ENCODE measurements around the gene CKB. TPM values are rescaled to one million over a fixed set of nuclear protein-coding genes. Genes with fewer than 3 reads are reported as not detected.

The CKB gene
- polyA plus RNA-seq, 1 donor (not counting 4 experiments of a cell fraction or from before 2014, with no cell fraction given), result 10.0 TPM

- Histone ChIP-seq H3K9me1 (ENCODE audit: control insufficient read depth, extremely low read depth, insufficient read depth, low read length) (no peaks in the 10 kb centered on the region), H3K9me3 (ENCODE audit: control insufficient read depth, low read depth, low read length) (no peaks in the 10 kb centered on the region), H2AFZ (ENCODE audit: control insufficient read depth, low read length) (no peak overlapping the region), H3K27ac (ENCODE audit: control insufficient read depth, insufficient read depth, low read length) (no peak overlapping the region), H4K20me1 (ENCODE audit: control insufficient read depth, extremely low read depth, insufficient read depth, low read length) (peaks cover 6% of the 10 kb centered on the region), H3K4me2 (ENCODE audit: control insufficient read depth, extremely low read depth, insufficient read depth, low read depth, low read length) (no peak overlapping the region), H3K79me2 (ENCODE audit: control insufficient read depth, insufficient read depth, low read length) (peaks cover 16% of the 10 kb centered on the region), H3K4me1 (ENCODE audit: control insufficient read depth, extremely low read depth, insufficient read depth, low read length) (no peaks in the 10 kb centered on the region), H3K36me3 (ENCODE audit: control insufficient read depth in 2 of 2, extremely low read depth in 1 of 2, insufficient read depth in 2 of 2, low read length in 2 of 2) (peaks cover 57 to 67% of the 10 kb centered on the region in 2 experiments), H3K9ac (ENCODE audit: control insufficient read depth, extremely low read depth, insufficient read depth, low read length) (no peak overlapping the region), H3K27me3 (ENCODE audit: control insufficient read depth, extremely low read depth, insufficient read depth, low read length) (no peaks in the 10 kb centered on the region), H3K4me3 (ENCODE audit: control insufficient read depth in 2 of 3, extremely low read depth in 1 of 3, insufficient read depth in 2 of 3, low read depth in 1 of 3, low read length in 3 of 3) (no peak overlapping the region)
- FAIRE-seq (no peak), DNase-seq (ENCODE audit: low read depth, low spot score) (no peak)
- dilution Hi-C loops (cut with MboI; ENCODE audit: extremely low pct_ligation_motif_present, low sequenced_read_pairs), result no loop called here
- TF ChIP-seq EZH2 (IDR thresholded peaks at IDR 0.05; ENCODE audit: low read length), result no peak
- peak in 1 of 3 experiments; percentile 39 for TF ChIP-seq CTCF (optimal IDR thresholded peaks at IDR 0.05 in 1 of 3, IDR thresholded peaks at IDR 0.05 in 1 of 3, conservative IDR thresholded peaks at IDR 0.05 in 1 of 3; ENCODE audit: extremely low read depth in 1 of 3, insufficient read depth in 2 of 3, low read length in 3 of 3)
These were observed 17.6 kb downstream of the CKB start for GRCh38 chr14:103504991-103505565.

- no peak for DNase-seq (ENCODE audit: low read depth, low spot score)
- Histone ChIP-seq H3K79me2 (ENCODE audit: control insufficient read depth, insufficient read depth, low read length) (peaks cover 16% of the 10 kb centered on the region), H3K9me3 (ENCODE audit: control insufficient read depth, low read depth, low read length) (no peaks in the 10 kb centered on the region), H3K36me3 (ENCODE audit: control insufficient read depth in 2 of 2, extremely low read depth in 1 of 2, insufficient read depth in 2 of 2, low read length in 2 of 2) (peaks cover 48 to 66% of the 10 kb centered on the region in 2 experiments), H3K4me1 (ENCODE audit: control insufficient read depth, extremely low read depth, insufficient read depth, low read length) (peaks cover 5% of the 10 kb centered on the region), H3K9ac (ENCODE audit: control insufficient read depth, extremely low read depth, insufficient read depth, low read length) (no peak overlapping the region), H3K4me3 (ENCODE audit: control insufficient read depth in 2 of 3, extremely low read depth in 1 of 3, insufficient read depth in 2 of 3, low read depth in 1 of 3, low read length in 3 of 3) (no peak overlapping the region), H4K20me1 (ENCODE audit: control insufficient read depth, extremely low read depth, insufficient read depth, low read length) (peaks cover 12% of the 10 kb centered on the region), H2AFZ (ENCODE audit: control insufficient read depth, low read length) (no peak overlapping the region), H3K4me2 (ENCODE audit: control insufficient read depth, extremely low read depth, insufficient read depth, low read depth, low read length) (no peak overlapping the region), H3K9me1 (ENCODE audit: control insufficient read depth, extremely low read depth, insufficient read depth, low read length) (no peaks in the 10 kb centered on the region), H3K27me3 (ENCODE audit: control insufficient read depth, extremely low read depth, insufficient read depth, low read length) (no peaks in the 10 kb centered on the region), H3K27ac (ENCODE audit: control insufficient read depth, insufficient read depth, low read length) (no peak overlapping the region)
- dilution Hi-C loops (cut with MboI; ENCODE audit: extremely low pct_ligation_motif_present, low sequenced_read_pairs), result no loop called here
- no peak for TF ChIP-seq CTCF (optimal IDR thresholded peaks at IDR 0.05 in 1 of 3, IDR thresholded peaks at IDR 0.05 in 1 of 3, conservative IDR thresholded peaks at IDR 0.05 in 1 of 3; ENCODE audit: extremely low read depth in 1 of 3, insufficient read depth in 2 of 3, low read length in 3 of 3)
- no peak for TF ChIP-seq EZH2 (IDR thresholded peaks at IDR 0.05; ENCODE audit: low read length)
- FAIRE-seq, result no peak
These were observed 19.3 kb downstream of the CKB start for GRCh38 chr14:103503296-103503695.
